A673 (cell line): Measurements from ENCODE around the gene SLC35F6. TPM values are rescaled to one million over a fixed set of nuclear protein-coding genes. Genes with fewer than 3 reads are reported as not detected.

Experiments
- BruUV-seq: library from RNA; stranded (reverse); fragments of 400-500 nt; replicated peaks from 2 replicates; lab custom pipeline; 2021; lab: Mats Ljungman, UMichigan
- CTCF ChIA-PET: fragments of 300-600 bp; sonication (Branson Sonifier 250); formaldehyde crosslinking; loops from one replicate; lab custom pipeline; 2022; ENCODE audit warnings: antibody characterized with exemption; lab: Charles Lee
- POLR2A ChIA-PET: fragments of 300-600 bp; sonication (Branson Sonifier 250); formaldehyde crosslinking; loops from one replicate; lab custom pipeline; 2022; ENCODE audit warnings: antibody characterized with exemption; ENCODE audit not compliant: low non-redundant PET; lab: Charles Lee
- DNase-seq: peaks from one replicate; pipeline ENCODE4 v3.0.0-alpha.2; 2015; ENCODE audit warnings: low spot score
- H3K27ac ChIP-seq: fragments of 200-600 bp; sonication (generic); 2 replicates; pipeline ENCODE4 v1.5.1; 2016; ENCODE audit warnings: mixed run types, low read depth, mild to moderate bottlenecking, mixed read lengths, antibody characterized with exemption, low read length; ENCODE audit not compliant: poor library complexity, severe bottlenecking
- H3K27me3 ChIP-seq: fragments of 200-600 bp; sonication (generic); replicated peaks from 2 replicates; pipeline ENCODE4 v1.6.1; 2017; ENCODE audit warnings: mixed run types, low read depth, mild to moderate bottlenecking, mixed read lengths, antibody characterized with exemption, low read length; ENCODE audit not compliant: insufficient read depth, poor library complexity
- H3K36me3 ChIP-seq: fragments of 200-600 bp; sonication (generic); 2 replicates; pipeline ENCODE4 v1.6.1; 2016; ENCODE audit warnings: mixed run types, mild to moderate bottlenecking, mixed read lengths, antibody characterized with exemption, low read length; ENCODE audit not compliant: insufficient read depth, poor library complexity, severe bottlenecking
- H3K4me1 ChIP-seq: fragments of 200-600 bp; sonication (generic); 2 replicates; pipeline ENCODE4 v1.6.1; 2017; ENCODE audit warnings: mixed run types, mild to moderate bottlenecking, mixed read lengths, antibody characterized with exemption, low read length; ENCODE audit not compliant: insufficient read depth, poor library complexity, severe bottlenecking
- H3K4me3 ChIP-seq: fragments of 200-600 bp; sonication (generic); 2 replicates; pipeline ENCODE4 v1.5.1; 2016; ENCODE audit warnings: low read depth, mixed run types, mild to moderate bottlenecking, mixed read lengths, low read length; ENCODE audit not compliant: poor library complexity, severe bottlenecking
- H3K9me3 ChIP-seq: fragments of 200-600 bp; sonication (generic); 2 replicates; pipeline ENCODE4 v1.6.1; 2016; ENCODE audit warnings: mixed run types, low read depth, mild to moderate bottlenecking, mixed read lengths, antibody characterized with exemption, low read length; ENCODE audit not compliant: poor library complexity, severe bottlenecking
- EZH2 ChIP-seq: fragments of 200-600 bp; sonication (generic); IDR thresholded peaks from 2 replicates; pipeline ENCODE4 v1.6.1; 2017; ENCODE audit warnings: borderline replicate concordance, low read depth, mild to moderate bottlenecking, mixed read lengths, antibody characterized with exemption, low read length; ENCODE audit not compliant: poor library complexity, severe bottlenecking
- intact Hi-C: fragments of 100-400 bp; cut with micrococcal nuclease; formaldehyde crosslinking; loops from one replicate; pipeline ENCODE4 v1.10.0; 2022; ENCODE audit not compliant: unreplicated experiment
- total RNA-seq: library from RNA; stranded (reverse); gene quantifications from 2 replicates; pipeline ENCODE4 v1.2.3, GENCODE V29; 2021
- TF ChIP-seq, protein P1 (sequence below): fragments of 300-800, 200-600 bp; sonication (generic); conservative IDR thresholded peaks from 2 replicates; pipeline ENCODE4 v1.5.1; 2017; ENCODE audit warnings: low read depth, mild to moderate bottlenecking, antibody characterized with exemption, low read length, moderate library complexity, mixed read lengths

SLC35F6 gene
- total RNA-seq, 1 experiment from 2014 or later: 33.2 TPM

GRCh38 chr2:26767129-26767528 is 3.0 kb downstream of the SLC35F6 start:
- Histone ChIP-seq H3K4me3 (no peak overlapping the region), H3K36me3 (no peaks in the 10 kb centered on the region), H3K4me1 (peaks cover 10% of the 10 kb centered on the region), H3K27ac (no peak overlapping the region), H3K9me3 (no peaks in the 10 kb centered on the region), H3K27me3 (no peaks in the 10 kb centered on the region)
- ChIA-PET CTCF (no interaction called here), POLR2A (no interaction called here)
- intact Hi-C loops: no loop called here
- DNase-seq: no peak
- no peak for TF ChIP-seq EZH2
- TF ChIP-seq, protein P1, sequence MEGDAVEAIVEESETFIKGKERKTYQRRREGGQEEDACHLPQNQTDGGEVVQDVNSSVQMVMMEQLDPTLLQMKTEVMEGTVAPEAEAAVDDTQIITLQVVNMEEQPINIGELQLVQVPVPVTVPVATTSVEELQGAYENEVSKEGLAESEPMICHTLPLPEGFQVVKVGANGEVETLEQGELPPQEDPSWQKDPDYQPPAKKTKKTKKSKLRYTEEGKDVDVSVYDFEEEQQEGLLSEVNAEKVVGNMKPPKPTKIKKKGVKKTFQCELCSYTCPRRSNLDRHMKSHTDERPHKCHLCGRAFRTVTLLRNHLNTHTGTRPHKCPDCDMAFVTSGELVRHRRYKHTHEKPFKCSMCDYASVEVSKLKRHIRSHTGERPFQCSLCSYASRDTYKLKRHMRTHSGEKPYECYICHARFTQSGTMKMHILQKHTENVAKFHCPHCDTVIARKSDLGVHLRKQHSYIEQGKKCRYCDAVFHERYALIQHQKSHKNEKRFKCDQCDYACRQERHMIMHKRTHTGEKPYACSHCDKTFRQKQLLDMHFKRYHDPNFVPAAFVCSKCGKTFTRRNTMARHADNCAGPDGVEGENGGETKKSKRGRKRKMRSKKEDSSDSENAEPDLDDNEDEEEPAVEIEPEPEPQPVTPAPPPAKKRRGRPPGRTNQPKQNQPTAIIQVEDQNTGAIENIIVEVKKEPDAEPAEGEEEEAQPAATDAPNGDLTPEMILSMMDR: no peak
- BruUV-seq: no TSS peak

- Histone ChIP-seq H3K27ac (no peak overlapping the region), H3K9me3 (no peaks in the 10 kb centered on the region), H3K36me3 (no peaks in the 10 kb centered on the region), H3K4me3 (no peak overlapping the region), H3K4me1 (peaks cover 10% of the 10 kb centered on the region), H3K27me3 (no peaks in the 10 kb centered on the region)
- CTCF ChIA-PET: interaction anchor here (0.6 kb wide), 1 partner anchor 831 kb away, joined by 3 read pairs; no protein-coding TSS in a partner anchor
- POLR2A ChIA-PET: no interaction called here
- TF ChIP-seq EZH2: no peak
- TF ChIP-seq, protein P1: no peak
- intact Hi-C loops: no loop called here
- BruUV-seq: no TSS peak
- no peak for DNase-seq
Observed at GRCh38 chr2:26767894-26768487, 3.9 kb downstream of the SLC35F6 start.

- POLR2A ChIA-PET: no interaction called here
- H3K27ac ChIP-seq: no peak overlapping the region
- no peaks in the 10 kb centered on the region for H3K36me3 ChIP-seq
- TF ChIP-seq EZH2: no peak
- TF ChIP-seq, protein P1: no peak
- no peaks in the 10 kb centered on the region for H3K27me3 ChIP-seq
- no peak for DNase-seq
- H3K4me1 ChIP-seq: peaks cover 10% of the 10 kb centered on the region
- BruUV-seq: no TSS peak
- H3K9me3 ChIP-seq: no peaks in the 10 kb centered on the region
- no peak overlapping the region for H3K4me3 ChIP-seq
- intact Hi-C loops: no loop called here
- CTCF ChIA-PET: no interaction called here
Observed at GRCh38 chr2:26768759-26769088, 4.6 kb downstream of the SLC35F6 start.
